ENCODE results near the gene FRYL.

GRCh38 chr4:48779095-48779997, 733 bp downstream of the FRYL start:
- TF ChIP-seq, protein P1, sequence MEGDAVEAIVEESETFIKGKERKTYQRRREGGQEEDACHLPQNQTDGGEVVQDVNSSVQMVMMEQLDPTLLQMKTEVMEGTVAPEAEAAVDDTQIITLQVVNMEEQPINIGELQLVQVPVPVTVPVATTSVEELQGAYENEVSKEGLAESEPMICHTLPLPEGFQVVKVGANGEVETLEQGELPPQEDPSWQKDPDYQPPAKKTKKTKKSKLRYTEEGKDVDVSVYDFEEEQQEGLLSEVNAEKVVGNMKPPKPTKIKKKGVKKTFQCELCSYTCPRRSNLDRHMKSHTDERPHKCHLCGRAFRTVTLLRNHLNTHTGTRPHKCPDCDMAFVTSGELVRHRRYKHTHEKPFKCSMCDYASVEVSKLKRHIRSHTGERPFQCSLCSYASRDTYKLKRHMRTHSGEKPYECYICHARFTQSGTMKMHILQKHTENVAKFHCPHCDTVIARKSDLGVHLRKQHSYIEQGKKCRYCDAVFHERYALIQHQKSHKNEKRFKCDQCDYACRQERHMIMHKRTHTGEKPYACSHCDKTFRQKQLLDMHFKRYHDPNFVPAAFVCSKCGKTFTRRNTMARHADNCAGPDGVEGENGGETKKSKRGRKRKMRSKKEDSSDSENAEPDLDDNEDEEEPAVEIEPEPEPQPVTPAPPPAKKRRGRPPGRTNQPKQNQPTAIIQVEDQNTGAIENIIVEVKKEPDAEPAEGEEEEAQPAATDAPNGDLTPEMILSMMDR (IDR thresholded peaks at IDR 0.05; ENCODE audit: poor library complexity), result peak; percentile 16
- TF ChIP-seq EZH2phosphoT487 (IDR thresholded peaks at IDR 0.05; ENCODE audit: low read depth, severe bottlenecking, unreplicated experiment), result no peak

All from hepatocyte (in vitro differentiated cells).